Pericardium fibroblast (primary cell): ENCODE results near the gene F8. TPM values are rescaled to one million over a fixed set of nuclear protein-coding genes. Genes with fewer than 3 reads are reported as not detected.

Experiments
- total RNA-seq: library from RNA; depleted of rRNA; stranded (reverse); fragments of >200 nt; gene quantifications from 2 replicates; pipeline ENCODE4 v1.2.3, GENCODE V29; 2015

The F8 gene
- total RNA-seq, result 3.3 and 4.9 TPM in 2 replicates

DNA sequence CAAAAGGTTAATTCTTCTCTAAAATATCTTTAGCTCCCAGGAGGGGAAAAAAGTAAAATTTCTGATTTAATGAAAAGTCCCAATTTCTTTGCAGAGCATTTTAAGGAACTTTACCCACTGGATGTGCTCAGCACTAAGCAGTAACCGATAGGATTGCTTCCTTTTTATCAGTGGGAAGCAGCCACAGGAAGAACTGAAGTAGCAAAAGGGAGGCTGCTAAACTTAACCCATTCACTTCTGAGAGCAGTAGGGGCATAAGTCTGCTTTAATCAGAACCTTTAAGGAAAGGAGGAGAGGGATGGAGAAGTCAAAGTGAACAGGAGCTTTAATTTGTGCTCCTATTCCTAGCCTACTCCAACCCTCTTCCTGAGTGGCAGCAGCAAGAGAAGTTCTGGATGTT is at the start of gene F8:
TSS of gene F8 (minus strand) at position 139 of the 400 bp plus-strand sequence. CDS start 171 bp downstream, outside the sequence.

DNA sequence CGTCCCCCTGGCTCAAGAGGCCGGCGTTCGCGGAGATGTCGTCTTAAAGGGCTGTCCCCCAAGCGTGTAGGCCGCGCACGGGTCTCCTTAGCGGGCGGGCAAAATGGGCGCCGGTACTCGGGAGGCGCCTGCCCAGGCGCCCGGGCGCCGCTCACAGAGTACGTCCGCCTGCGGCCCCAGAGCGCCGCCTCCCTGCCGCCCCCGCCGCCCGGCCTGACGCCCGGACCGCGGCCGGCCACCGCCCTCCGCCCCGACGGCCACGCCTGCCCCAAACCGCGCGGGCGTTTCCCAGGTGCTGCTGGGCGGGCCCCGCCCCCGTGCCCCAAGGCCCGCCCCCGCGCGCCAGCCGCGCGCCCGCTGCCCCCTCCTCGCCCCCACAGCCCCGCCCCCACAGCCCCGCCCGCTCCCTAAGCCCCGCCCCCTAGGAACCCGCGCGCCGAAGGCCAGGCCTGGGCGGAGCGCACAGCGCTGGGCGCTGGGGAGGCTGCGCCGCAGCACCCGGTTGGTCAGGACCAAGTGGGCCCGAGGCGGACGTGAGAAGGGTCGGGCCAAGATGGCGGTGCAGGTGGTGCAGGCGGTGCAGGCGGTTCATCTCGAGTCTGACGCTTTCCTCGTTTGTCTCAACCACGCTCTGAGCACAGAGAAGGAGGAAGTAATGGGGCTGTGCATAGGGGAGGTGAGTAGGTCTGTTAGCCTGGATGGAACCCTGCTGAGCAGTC is 48.6 kb upstream of the F8 start, which contains the start of the genes BRCC3, CMC4 and MTCP1:
TSS of gene BRCC3 (plus strand) at position 534 of the 719 bp plus-strand sequence. CDS start at position 554, 20 bp downstream.
TSS of gene CMC4 (minus strand) at position 162 of the 719 bp plus-strand sequence. CDS start 7,113 bp downstream, outside the sequence.
TSS of gene MTCP1 (minus strand) at position 162 of the 719 bp plus-strand sequence. CDS start 5,126 bp downstream, outside the sequence.

DNA sequence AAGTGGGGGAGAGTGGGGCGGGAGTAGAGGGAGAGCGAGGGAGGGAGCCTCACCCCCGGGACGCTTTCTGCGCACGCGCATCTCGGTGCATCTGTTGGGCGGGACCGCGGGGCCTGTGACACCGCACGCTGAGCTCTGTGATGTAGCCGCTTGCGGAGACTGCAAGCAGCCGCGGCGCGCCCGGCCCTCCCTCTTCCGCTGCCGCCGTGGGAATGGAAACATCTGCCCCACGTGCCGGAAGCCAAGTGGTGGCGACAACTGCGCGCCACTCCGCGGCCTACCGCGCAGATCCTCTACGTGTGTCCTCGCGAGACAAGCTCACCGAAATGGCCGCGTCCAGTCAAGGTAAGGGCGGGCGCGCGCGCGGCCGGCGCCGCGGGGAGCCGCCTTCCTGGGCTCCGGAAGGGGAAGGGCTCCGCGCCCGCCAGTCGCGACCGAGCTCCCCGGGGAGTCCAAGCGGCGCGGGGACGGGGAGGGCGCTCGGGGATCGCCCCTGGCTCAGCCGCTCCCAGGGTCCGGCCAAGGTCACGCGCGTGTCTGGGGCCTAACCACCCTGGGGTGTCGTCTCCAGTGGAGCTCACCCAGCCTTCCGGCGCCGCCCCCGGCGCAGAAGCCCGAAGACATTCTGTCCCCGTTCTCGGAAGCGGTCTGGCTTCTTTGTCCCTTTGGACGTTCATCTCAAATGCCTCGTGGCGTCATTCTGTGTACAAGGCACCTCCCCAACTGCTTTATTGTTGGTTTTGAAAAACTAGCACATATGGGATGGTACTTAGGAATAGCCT is 4.4 kb upstream of the F8 start, which contains the start of gene FUNDC2:
TSS of gene FUNDC2 (plus strand) at position 118 of the 782 bp plus-strand sequence. CDS start at position 213, 95 bp downstream.

DNA sequence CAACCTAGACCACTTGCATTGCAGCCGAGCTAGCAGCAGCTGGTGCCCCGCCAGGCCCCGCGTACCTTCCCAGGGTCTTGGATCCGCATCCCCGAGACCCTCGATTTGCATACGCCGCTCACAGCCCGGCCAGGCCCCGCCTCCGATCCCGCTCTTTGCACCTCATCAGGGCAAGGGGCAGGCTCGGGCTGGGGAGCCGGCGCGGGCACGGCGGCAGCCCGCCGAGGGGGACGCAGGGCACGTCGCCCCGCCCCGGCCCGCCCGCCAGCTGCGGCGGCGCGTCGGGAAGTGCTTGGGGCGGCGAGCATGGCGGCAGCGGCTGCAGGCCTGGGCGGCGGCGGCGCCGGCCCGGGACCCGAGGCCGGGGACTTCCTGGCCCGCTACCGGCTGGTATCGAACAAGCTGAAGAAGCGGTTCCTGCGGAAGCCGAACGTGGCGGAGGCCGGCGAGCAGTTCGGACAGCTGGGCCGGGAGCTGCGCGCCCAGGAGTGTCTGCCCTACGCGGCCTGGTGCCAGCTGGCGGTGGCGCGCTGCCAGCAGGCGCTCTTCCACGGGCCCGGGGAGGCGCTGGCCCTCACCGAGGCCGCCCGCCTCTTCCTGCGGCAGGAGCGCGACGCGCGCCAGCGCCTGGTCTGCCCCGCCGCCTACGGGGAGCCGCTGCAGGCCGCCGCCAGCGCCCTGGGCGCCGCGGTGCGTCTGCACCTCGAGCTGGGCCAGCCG is 136.3 kb downstream of the F8 start, which contains the start of gene F8A1:
TSS of gene F8A1 (plus strand) at position 287 of the 720 bp plus-strand sequence. CDS start at position 307, 20 bp downstream.

DNA sequence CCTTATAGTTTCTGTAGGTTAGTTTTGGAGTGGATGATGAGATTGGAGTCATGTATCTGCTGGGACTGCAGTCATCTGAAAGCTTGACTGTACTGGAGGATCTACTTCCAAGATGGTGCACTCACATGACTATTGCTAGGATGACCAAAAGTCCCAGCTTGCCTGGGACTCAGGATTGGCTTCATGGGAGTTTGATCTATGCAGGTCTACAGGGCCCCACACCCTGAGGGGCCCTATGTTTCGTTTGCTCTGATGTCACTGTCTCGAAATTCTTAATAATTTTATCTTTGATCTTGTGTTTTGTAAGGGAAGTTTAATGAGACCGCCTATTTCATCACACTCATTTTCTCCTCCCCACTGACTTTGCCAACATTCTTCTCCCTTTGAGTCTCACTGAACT is 188.0 kb downstream of the F8 start, which contains the start of gene SMIM9:
TSS of gene SMIM9 (minus strand) at position 101 of the 400 bp plus-strand sequence. CDS start 3,806 bp downstream, outside the sequence.

DNA sequence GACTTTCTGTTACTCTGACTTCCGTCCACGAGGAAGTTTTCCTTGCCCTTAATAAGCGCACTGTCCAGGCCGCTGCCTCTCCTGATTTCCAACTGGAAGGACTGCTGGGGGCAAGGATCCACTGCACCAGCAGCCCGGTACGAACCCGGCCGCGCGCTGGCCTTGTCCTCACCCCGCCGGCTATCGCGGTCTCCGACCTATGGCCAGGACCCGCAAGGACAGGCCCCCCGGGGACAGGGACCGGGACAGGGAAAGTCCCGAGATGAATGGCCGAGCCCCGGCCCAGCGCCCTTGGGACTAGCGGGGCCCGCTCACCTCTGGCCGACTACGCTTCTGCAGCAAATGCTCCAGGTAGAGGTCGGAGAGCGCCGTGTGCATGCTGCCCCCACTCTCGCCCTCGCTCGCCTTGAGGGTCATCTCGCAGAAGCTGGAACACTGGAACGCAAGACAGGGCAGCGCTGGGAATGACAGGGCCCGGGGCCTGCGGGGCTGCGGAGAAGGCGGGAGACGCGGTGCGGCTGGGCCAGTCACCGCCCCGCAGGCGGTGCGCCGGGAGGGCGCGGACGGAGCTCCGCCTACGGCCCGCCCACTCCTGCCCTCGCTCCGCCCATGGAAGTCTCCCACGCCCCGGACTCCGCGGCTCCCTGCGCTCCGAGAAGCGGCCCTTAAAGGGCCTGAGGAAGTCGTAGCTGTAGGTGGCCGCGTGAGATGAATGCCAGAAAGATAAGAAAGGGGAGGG is 217.4 kb downstream of the F8 start, which contains the start of gene MPP1:
TSS of gene MPP1 (minus strand) at position 529 of the 739 bp plus-strand sequence. CDS start at position 417, 112 bp downstream.

Other genes starting within 250 kb of the F8 start
- 13.4 and 19.7 TPM in 2 replicates for gene MPP1, start 217.2 kb downstream of the F8 start, total RNA-seq
- not detected in 2 replicates for gene SMIM9, start 188.1 kb downstream of the F8 start, total RNA-seq
- 1.8 and 16.5 TPM in 2 replicates for gene F8A1, start 136.4 kb downstream of the F8 start, total RNA-seq
- 66.5 and 73.3 TPM in 2 replicates for gene FUNDC2, start 4.1 kb upstream of the F8 start, total RNA-seq
- gene CMC4, start 48.4 kb upstream of the F8 start, total RNA-seq, result 26.0 and 38.2 TPM in 2 replicates
- gene MTCP1, start 48.4 kb upstream of the F8 start, total RNA-seq, result 0.26 and 1.6 TPM in 2 replicates
- 5.5 and 7.0 TPM in 2 replicates for gene BRCC3, start 48.8 kb upstream of the F8 start, total RNA-seq
- 32.0 and 37.3 TPM in 2 replicates for gene VBP1, start 193.7 kb upstream of the F8 start, total RNA-seq
- gene RAB39B, start 241.8 kb upstream of the F8 start, total RNA-seq, result 0.35 and 1.8 TPM in 2 replicates